MM.1S (cell line): ENCODE results near the gene PDE6G.

Experiments
- CTCF ChIP-seq: fragments of 300-600 bp; sonication (generic); IDR thresholded peaks from 2 replicates; pipeline ENCODE4 v1.5.1; 2016; ENCODE audit warnings: antibody characterized with exemption, low read length, mixed read lengths
- EZH2 ChIP-seq: fragments of 300-600 bp; sonication (generic); optimal IDR thresholded peaks from 2 replicates; pipeline ENCODE3; 2017; ENCODE audit warnings: low read depth, mild to moderate bottlenecking, antibody characterized with exemption, low read length, mixed read lengths
- EZH2phosphoT487 ChIP-seq: fragments of 300-600 bp; sonication (generic); IDR thresholded peaks from 2 replicates; pipeline ENCODE4 v1.6.1; 2018; ENCODE audit warnings: antibody characterized with exemption, low read length

GRCh38 chr17:81666342-81667191 lies 10.2 kb upstream of the PDE6G start, which contains the start of the genes CCDC137 and OXLD1:
- TF ChIP-seq CTCF (no peak), EZH2 (no peak), EZH2phosphoT487 (no peak)
